ENCODE data around the gene ACAT2.
"Not testable (repeated sequence)": the region's sequence is repeated elsewhere in the genome, so short reads cannot be mapped to it uniquely, and the experiment has no call there.

Gene ACAT2

GRCh38 chr6:159732550-159732949 lies 29.3 kb upstream of the ACAT2 start:
- DNase-seq, result not testable (repeated sequence)

GRCh38 chr6:159733395-159733794 lies 28.4 kb upstream of the ACAT2 start:
- DNase-seq, result not testable (repeated sequence)

GRCh38 chr6:159736908-159737307 lies 24.9 kb upstream of the ACAT2 start:
- no peak for DNase-seq

- no peak for DNase-seq
These were observed 22.5 kb upstream of the ACAT2 start for GRCh38 chr6:159739341-159739740.

GRCh38 chr6:159742165-159742564 lies 19.7 kb upstream of the ACAT2 start:
- no peak for DNase-seq

- DNase-seq, result no peak
These were observed 16.8 kb upstream of the ACAT2 start for GRCh38 chr6:159745081-159745480.

GRCh38 chr6:159746759-159747158 lies 15.1 kb upstream of the ACAT2 start:
- no peak for DNase-seq

GRCh38 chr6:159748127-159748526 lies 13.7 kb upstream of the ACAT2 start:
- not testable (repeated sequence) for DNase-seq

- no peak for DNase-seq
These were observed 10.4 kb upstream of the ACAT2 start for GRCh38 chr6:159751448-159751847.

GRCh38 chr6:159753081-159753872 lies 8.6 kb upstream of the ACAT2 start:
- no peak for DNase-seq

- DNase-seq, result no peak
These were observed 7.4 kb upstream of the ACAT2 start for GRCh38 chr6:159754401-159754800.

GRCh38 chr6:159754959-159755914 lies 6.6 kb upstream of the ACAT2 start:
- DNase-seq, result no peak

- no peak for DNase-seq
These were observed 5.3 kb upstream of the ACAT2 start for GRCh38 chr6:159756508-159756907.

- no peak for DNase-seq
These were observed 3.5 kb upstream of the ACAT2 start for GRCh38 chr6:159758031-159759001.

GRCh38 chr6:159759645-159760044 lies 2.2 kb upstream of the ACAT2 start:
- DNase-seq, result no peak

- DNase-seq, result no peak
These were observed 1.2 kb upstream of the ACAT2 start for GRCh38 chr6:159760602-159761057.

- DNase-seq, result no peak
These were observed 544 bp upstream of the ACAT2 start for GRCh38 chr6:159761129-159761872.

GRCh38 chr6:159762681-159763293 lies 942 bp downstream of the ACAT2 start:
- no peak for DNase-seq

GRCh38 chr6:159766906-159767305 lies 5.1 kb downstream of the ACAT2 start:
- DNase-seq, result no peak

GRCh38 chr6:159769470-159769869 lies 7.6 kb downstream of the ACAT2 start:
- DNase-seq, result no peak

- no peak for DNase-seq
These were observed 10.4 kb downstream of the ACAT2 start for GRCh38 chr6:159772196-159772595.
